ENCODE data around the gene ATP5F1B. TPM values are rescaled to one million over a fixed set of nuclear protein-coding genes. Genes with fewer than 3 reads are reported as not detected.

The ATP5F1B gene
- total and polyA plus RNA-seq, 9 of the 15 experiments (the other 6 are each of a cell fraction or from before 2014, with no cell fraction given): 908 to 3,125 (median 1,482) TPM

DNA sequence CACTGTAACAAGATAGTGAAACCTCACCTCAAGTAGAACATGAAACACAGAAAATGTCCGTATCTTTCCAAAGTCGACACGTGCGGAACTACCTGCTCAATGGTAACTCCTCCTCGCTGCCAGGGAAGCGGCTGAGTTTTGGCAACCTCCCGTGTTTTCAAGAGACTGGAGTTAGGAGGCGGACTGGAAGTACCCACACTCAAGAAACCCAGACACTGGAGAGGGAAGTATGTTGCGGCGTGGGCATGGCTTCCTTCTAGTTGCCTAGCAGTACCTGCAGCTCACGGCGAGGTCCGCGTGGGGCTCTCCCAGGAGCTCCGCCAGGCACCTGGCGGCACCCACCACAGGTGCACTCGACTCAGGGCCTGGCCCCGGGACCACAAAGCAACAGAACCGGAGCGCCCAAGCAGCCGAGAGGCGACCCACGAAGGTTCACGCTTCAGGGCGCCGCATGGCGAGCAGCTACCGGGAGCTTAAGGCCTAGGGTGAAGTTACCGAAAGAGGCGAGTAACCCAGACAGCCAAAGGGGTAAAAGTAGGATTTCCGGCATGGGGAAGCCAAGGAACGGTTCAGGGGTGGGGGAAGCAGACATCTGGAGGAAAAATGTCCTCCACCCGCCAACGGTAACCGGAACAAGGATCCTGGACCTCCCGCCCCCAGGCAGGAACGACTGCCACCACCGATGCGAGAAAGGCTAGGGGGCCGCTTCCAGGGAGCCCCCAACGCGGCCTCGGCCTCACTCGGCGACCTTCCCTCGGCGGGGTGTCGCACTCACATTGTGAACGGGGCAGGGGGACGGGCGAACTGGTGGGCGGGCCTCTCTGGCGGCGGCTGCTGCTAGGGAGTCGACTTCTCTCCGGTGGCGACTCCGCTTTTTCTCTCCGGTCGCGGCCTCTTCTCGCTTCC is 41.7 kb upstream of the ATP5F1B start (continued):
- TF ChIP-seq, protein P1, sequence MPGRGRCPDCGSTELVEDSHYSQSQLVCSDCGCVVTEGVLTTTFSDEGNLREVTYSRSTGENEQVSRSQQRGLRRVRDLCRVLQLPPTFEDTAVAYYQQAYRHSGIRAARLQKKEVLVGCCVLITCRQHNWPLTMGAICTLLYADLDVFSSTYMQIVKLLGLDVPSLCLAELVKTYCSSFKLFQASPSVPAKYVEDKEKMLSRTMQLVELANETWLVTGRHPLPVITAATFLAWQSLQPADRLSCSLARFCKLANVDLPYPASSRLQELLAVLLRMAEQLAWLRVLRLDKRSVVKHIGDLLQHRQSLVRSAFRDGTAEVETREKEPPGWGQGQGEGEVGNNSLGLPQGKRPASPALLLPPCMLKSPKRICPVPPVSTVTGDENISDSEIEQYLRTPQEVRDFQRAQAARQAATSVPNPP (IDR thresholded peaks at IDR 0.05; ENCODE audit: borderline replicate concordance, insufficient read depth, insufficient read length): no peak
- TF ChIP-seq ZC3H4 (CRISPR knock-in tag; IDR thresholded peaks at IDR 0.05; ENCODE audit: borderline replicate concordance): peak; percentile 88; the same call in 1 of the 2 replicates
- no peak for TF ChIP-seq FOXA3 (CRISPR knock-in tag; conservative IDR thresholded peaks at IDR 0.05 in 1 of 2, IDR thresholded peaks at IDR 0.05 in 1 of 2)
- TF ChIP-seq FOXM1 (IDR thresholded peaks at IDR 0.05; ENCODE audit: low read depth): no peak
- TF ChIP-seq FOXM1 (CRISPR knock-in tag; IDR thresholded peaks at IDR 0.05; ENCODE audit: low read depth): no peak; the same call in 1 of the 2 replicates
- TF ChIP-seq KLF13 (tag; IDR thresholded peaks at IDR 0.05; ENCODE audit: borderline replicate concordance, low read depth): no peak
- no peak for TF ChIP-seq MBD2 (IDR thresholded peaks at IDR 0.05; ENCODE audit: borderline replicate concordance, low read depth)
- TF ChIP-seq TFAM (CRISPR knock-in tag; conservative IDR thresholded peaks at IDR 0.05): no peak
- no peak for TF ChIP-seq BDP1 (IDR thresholded peaks at IDR 0.05; ENCODE audit: insufficient read depth, insufficient read length)
- no peak for TF ChIP-seq MECOM (CRISPR knock-in tag; IDR thresholded peaks at IDR 0.05)
- peak; percentile 38; the same call in 1 of the 2 replicates for TF ChIP-seq LARP7 (IDR thresholded peaks at IDR 0.05)
- no peak for TF ChIP-seq ETV1 (tag; conservative IDR thresholded peaks at IDR 0.05; ENCODE audit: low read depth)
- no peak for TF ChIP-seq ZFP1 (CRISPR knock-in tag; IDR thresholded peaks at IDR 0.05)
- TF ChIP-seq, protein P2, sequence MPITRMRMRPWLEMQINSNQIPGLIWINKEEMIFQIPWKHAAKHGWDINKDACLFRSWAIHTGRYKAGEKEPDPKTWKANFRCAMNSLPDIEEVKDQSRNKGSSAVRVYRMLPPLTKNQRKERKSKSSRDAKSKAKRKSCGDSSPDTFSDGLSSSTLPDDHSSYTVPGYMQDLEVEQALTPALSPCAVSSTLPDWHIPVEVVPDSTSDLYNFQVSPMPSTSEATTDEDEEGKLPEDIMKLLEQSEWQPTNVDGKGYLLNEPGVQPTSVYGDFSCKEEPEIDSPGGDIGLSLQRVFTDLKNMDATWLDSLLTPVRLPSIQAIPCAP (CRISPR knock-in tag; IDR thresholded peaks at IDR 0.05; ENCODE audit: borderline replicate concordance): no peak
- no peak for TF ChIP-seq TARDBP (IDR thresholded peaks at IDR 0.05)
- no peak for TF ChIP-seq JUND (IDR thresholded peaks at IDR 0.05; ENCODE audit: borderline replicate concordance, low read depth, low read length)
- TF ChIP-seq JUND (tag; IDR thresholded peaks at IDR 0.05; ENCODE audit: borderline replicate concordance, low read depth, low read length): no peak
- no peak for TF ChIP-seq NCOA6 (IDR thresholded peaks at IDR 0.05)
- TF ChIP-seq RBFOX2 (IDR thresholded peaks at IDR 0.05; ENCODE audit: low read depth, low read length): peak; percentile 68
- 0 out of 2 replicates have a peak, but pooled peaks have one; percentile 15 for TF ChIP-seq ZBTB1 (CRISPR knock-in tag; IDR thresholded peaks at IDR 0.05; ENCODE audit: borderline replicate concordance, low read depth)
- TF ChIP-seq NFYB (IDR thresholded peaks at IDR 0.05; ENCODE audit: extremely low read depth, insufficient read length): no peak
- no peak for TF ChIP-seq HCFC1 (IDR thresholded peaks at IDR 0.05; ENCODE audit: low read depth, low read length)
- no peak; a peak in 1 of 4 replicates for TF ChIP-seq RAD21 (CRISPR knock-in tag; conservative IDR thresholded peaks at IDR 0.05 in 1 of 2, IDR thresholded peaks at IDR 0.05 in 1 of 2)
- TF ChIP-seq POLR3A (IDR thresholded peaks at IDR 0.05; ENCODE audit: borderline replicate concordance, extremely low read depth, insufficient read depth, insufficient read length): no peak
- TF ChIP-seq, protein P3, sequence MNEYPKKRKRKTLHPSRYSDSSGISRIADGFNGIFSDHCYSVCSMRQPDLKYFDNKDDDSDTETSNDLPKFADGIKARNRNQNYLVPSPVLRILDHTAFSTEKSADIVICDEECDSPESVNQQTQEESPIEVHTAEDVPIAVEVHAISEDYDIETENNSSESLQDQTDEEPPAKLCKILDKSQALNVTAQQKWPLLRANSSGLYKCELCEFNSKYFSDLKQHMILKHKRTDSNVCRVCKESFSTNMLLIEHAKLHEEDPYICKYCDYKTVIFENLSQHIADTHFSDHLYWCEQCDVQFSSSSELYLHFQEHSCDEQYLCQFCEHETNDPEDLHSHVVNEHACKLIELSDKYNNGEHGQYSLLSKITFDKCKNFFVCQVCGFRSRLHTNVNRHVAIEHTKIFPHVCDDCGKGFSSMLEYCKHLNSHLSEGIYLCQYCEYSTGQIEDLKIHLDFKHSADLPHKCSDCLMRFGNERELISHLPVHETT (CRISPR knock-in tag; conservative IDR thresholded peaks at IDR 0.05 in 1 of 2, IDR thresholded peaks at IDR 0.05 in 1 of 2): no peak
